Osteocyte (in vitro differentiated cells): ENCODE data around the gene ZNF417. TPM values are rescaled to one million over a fixed set of nuclear protein-coding genes. Genes with fewer than 3 reads are reported as not detected.

ENCODE experiments used
- DNase-seq: peaks from one replicate; pipeline ENCODE4 v3.0.0; 2021; ENCODE audit warnings: mixed read lengths; ENCODE audit not compliant: unreplicated experiment; ENCODE audit errors: extremely low spot score
- H3K27ac Mint-ChIP-seq: one replicate; pipeline ENCODE4 v1.8.0; 2021; ENCODE audit warnings: mild to moderate bottlenecking, mixed read lengths; ENCODE audit not compliant: unreplicated experiment
- H3K27me3 Mint-ChIP-seq: one replicate; pipeline ENCODE4 v1.8.0; 2021; ENCODE audit warnings: mixed read lengths; ENCODE audit not compliant: unreplicated experiment
- H3K36me3 Mint-ChIP-seq: one replicate; pipeline ENCODE4 v1.8.0; 2021; ENCODE audit warnings: mixed read lengths; ENCODE audit not compliant: unreplicated experiment
- H3K4me1 Mint-ChIP-seq: one replicate; pipeline ENCODE4 v1.8.0; 2021; ENCODE audit warnings: mixed read lengths; ENCODE audit not compliant: unreplicated experiment
- H3K4me3 Mint-ChIP-seq: one replicate; pipeline ENCODE4 v1.8.0; 2021; ENCODE audit warnings: mild to moderate bottlenecking, moderate library complexity, mixed read lengths; ENCODE audit not compliant: unreplicated experiment
- H3K9me3 Mint-ChIP-seq: one replicate; pipeline ENCODE4 v1.8.0; 2021; ENCODE audit warnings: mixed read lengths; ENCODE audit not compliant: unreplicated experiment
- CTCF ChIP-seq: fragments of 200-600 bp; sonication (generic); IDR thresholded peaks from 2 replicates; pipeline ENCODE4 v1.5.0; 2021; ENCODE audit warnings: antibody characterized with exemption, mild to moderate bottlenecking, moderate library complexity
- total RNA-seq: library from RNA; stranded (reverse); gene quantifications from 2 replicates; pipeline ENCODE4 v1.2.1, GENCODE V29; 2021

ZNF417 gene
- total RNA-seq, 1 donor from 2014 or later, result 21.0 TPM

GRCh38 chr19:57935731-57936130 lies 19.3 kb upstream of the ZNF417 start:
- Mint-ChIP-seq H3K4me3 (peak overlapping the region; percentile 98), H3K9me3 (peaks cover 38% of the 10 kb centered on the region), H3K36me3 (peaks cover 55% of the 10 kb centered on the region), H3K4me1 (peaks cover 11% of the 10 kb centered on the region), H3K27me3 (no peaks in the 10 kb centered on the region), H3K27ac (no peak overlapping the region)
- DNase-seq, result no peak
- TF ChIP-seq CTCF, result no peak

GRCh38 chr19:57934820-57935665 lies 18.7 kb upstream of the ZNF417 start, which contains the start of gene ZNF418:
TSS of gene ZNF418 (minus strand) at chr19:57935402. CDS start at chr19:57933822, 1,580 bp downstream.
- H3K4me3 Mint-ChIP-seq, result peak within 1 kb of the TSS; percentile 98
- H3K27ac Mint-ChIP-seq, result peak within 1 kb of the TSS; percentile 83
- H3K4me1 Mint-ChIP-seq, result peaks cover 11% of the 10 kb centered on the region
- DNase-seq, result peak; percentile 85
- no peaks in the 10 kb centered on the region for H3K27me3 Mint-ChIP-seq
- TF ChIP-seq CTCF, result no peak
- peaks cover 61% of the 10 kb centered on the region for H3K36me3 Mint-ChIP-seq
- H3K9me3 Mint-ChIP-seq, result peaks cover 39% of the 10 kb centered on the region

- peaks cover 41% of the 10 kb centered on the region for H3K9me3 Mint-ChIP-seq
- H3K4me3 Mint-ChIP-seq, result no peak overlapping the region
Measured at GRCh38 chr19:57927587-57927986, 11.2 kb upstream of the ZNF417 start.

GRCh38 chr19:57914531-57914930 lies 1.9 kb downstream of the ZNF417 start:
- H3K4me1 Mint-ChIP-seq, result peaks cover 15% of the 10 kb centered on the region
- H3K9me3 Mint-ChIP-seq, result peaks cover 26% of the 10 kb centered on the region
- no peak for DNase-seq
- peak overlapping the region; percentile 44 for H3K4me3 Mint-ChIP-seq
- no peak for TF ChIP-seq CTCF
- peaks cover 65% of the 10 kb centered on the region for H3K36me3 Mint-ChIP-seq
- H3K27ac Mint-ChIP-seq, result no peak overlapping the region
- H3K27me3 Mint-ChIP-seq, result no peaks in the 10 kb centered on the region

More at GRCh38 chr19:57927587-57927986, 11.2 kb upstream of the ZNF417 start:
- no peak for TF ChIP-seq CTCF
- Mint-ChIP-seq H3K27ac (no peak overlapping the region), H3K36me3 (peaks cover 69% of the 10 kb centered on the region), H3K4me1 (no peaks in the 10 kb centered on the region), H3K27me3 (no peaks in the 10 kb centered on the region)
- DNase-seq, result no peak

- Mint-ChIP-seq H3K9me3 (peaks cover 40% of the 10 kb centered on the region), H3K27ac (no peak overlapping the region), H3K4me3 (no peak overlapping the region), H3K27me3 (no peaks in the 10 kb centered on the region), H3K36me3 (peaks cover 68% of the 10 kb centered on the region), H3K4me1 (no peaks in the 10 kb centered on the region)
- DNase-seq, result no peak
- no peak for TF ChIP-seq CTCF
Measured at GRCh38 chr19:57907394-57907793, 9.0 kb downstream of the ZNF417 start.
